Measurements from ENCODE around the gene ARHGEF11.
A peak's percentile ranks its signal among the peaks of the same experiment; 100 is the strongest.

ARHGEF11 gene

DNA sequence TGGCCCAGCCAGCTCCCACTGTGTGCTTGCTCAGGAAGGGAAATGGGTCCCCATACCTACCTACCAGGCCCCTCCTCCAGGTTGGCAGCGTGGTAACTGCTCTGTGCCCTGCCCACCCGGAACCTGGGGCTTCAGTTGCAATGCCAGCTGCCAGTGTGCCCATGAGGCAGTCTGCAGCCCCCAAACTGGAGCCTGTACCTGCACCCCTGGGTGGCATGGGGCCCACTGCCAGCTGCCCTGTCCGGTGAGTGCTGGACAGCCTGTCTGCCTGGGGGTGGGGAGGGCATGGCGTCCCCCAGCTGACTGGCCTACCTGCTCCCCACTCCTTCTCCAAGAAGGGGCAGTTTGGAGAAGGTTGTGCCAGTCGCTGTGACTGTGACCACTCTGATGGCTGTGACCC lies 135.9 kb downstream of the ARHGEF11 start:
- no peak for DNase-seq (ENCODE audit: low read depth)

- no peak for DNase-seq (ENCODE audit: low read depth)
Measured at GRCh38 chr1:156908955-156909354, 136.6 kb downstream of the ARHGEF11 start.

- DNase-seq (ENCODE audit: low read depth) = no peak
Measured at GRCh38 chr1:156908541-156908940, 137.0 kb downstream of the ARHGEF11 start.

GRCh38 chr1:156906206-156906906 lies 139.2 kb downstream of the ARHGEF11 start:
- DNase-seq (ENCODE audit: low read depth) = no peak

DNA sequence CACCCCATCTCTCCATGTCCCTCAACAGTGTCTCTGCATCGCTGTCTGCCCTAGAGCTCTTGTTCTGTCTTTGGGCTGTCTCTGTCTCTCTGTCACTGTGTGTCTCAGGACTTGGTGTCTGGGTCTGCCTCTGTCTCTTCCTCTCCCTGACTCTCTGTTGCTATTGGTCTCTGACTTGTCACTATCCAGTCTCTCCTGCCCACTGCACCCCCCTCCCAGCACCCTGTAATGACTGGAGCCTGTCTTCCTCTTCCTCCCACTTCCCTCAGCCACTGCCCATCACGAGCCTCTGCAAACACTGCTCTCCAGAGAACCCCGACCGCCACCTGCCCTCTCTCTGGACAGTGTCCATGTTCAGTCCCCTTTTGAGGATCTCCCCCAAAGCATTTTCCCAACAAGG lies 139.9 kb downstream of the ARHGEF11 start:
- DNase-seq (ENCODE audit: low read depth) = no peak

- DNase-seq (ENCODE audit: low read depth) = no peak
Measured at GRCh38 chr1:156905176-156905575, 140.4 kb downstream of the ARHGEF11 start.

- DNase-seq (ENCODE audit: low read depth) = no peak
Measured at GRCh38 chr1:156904187-156904959, 141.2 kb downstream of the ARHGEF11 start.

DNA sequence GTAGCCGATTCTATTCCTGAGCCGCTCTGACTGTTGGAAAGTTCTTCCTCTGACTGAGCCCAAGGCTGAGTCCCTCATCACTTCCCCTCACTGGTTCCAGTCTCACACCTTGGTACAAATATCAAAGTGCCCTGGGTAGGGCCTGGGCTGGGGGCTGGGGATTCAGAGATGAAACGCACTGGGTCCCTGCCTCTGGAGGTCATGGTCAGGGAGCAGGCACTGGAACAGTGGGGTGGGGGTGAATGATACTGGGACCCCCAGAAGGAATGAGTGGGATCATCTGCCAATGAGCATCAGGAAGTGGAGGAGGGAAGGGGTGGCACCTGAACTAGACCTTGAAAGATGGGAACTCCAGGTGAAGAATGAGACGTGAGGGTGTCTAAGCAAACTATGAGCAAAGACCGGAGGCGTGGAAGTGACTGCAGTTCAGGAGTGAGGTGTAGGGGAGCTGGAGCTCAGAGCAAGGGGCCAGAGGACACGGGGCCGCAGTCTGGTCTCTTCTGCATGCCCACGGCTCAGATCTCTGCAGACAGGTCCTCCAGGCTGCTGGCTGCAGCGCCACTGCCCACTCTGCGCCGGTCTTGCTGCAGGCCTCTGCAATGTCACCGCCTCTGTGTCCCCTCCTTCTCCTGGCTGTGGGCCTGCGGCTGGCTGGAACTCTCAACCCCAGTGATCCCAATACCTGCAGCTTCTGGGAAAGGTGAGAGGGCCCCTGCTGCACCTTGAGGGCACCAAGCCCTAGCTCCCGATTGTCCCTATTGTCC lies 142.0 kb downstream of the ARHGEF11 start:
- no peak for DNase-seq (ENCODE audit: low read depth)

DNA sequence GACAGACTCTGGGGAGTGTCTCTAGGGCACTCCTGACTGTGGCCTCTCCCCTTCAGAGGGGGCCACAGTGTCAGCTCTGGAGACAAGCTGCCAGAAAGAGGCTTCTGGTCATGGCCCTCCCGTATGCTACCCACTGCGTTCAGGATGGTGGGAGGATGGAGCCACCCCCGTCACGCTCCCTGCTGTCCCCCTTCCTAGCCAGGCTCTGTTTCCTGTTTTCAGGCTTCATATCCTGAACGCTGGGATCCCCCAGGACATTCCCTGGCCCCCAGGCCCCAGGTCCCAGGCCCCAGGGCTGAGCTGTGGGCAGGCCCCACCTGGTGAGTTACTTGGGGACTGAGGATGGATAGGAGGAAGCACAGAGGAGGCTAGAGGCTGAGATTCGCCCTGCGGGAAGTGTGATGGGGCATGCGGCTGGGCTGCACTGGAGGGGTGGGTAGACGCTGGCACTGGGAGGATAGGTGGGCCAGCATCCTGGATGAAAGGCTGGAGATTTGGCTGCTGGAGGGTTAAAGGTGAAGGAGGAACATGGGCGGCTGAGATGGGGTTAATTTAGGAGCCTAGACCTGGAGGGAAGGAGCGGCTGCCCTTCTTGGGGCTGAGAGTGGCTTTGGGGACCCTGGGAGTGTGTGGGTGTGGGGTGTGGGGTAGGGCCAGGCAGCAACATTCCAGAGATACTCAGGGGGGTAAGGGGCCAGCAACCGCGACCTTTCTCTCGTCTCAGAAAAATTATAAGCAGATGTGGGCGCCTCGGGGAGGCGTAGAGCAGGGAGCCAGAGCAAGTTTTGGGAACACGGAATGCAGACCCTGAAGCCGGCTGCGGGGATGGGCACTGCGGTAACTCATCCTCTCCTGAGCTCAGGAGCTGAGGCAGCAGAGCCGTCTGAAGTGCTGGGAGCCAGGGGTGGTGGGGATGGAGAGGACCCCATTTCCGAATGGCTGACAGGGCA lies 143.3 kb downstream of the ARHGEF11 start:
- peak; percentile 87 for DNase-seq (ENCODE audit: low read depth)

- no peak for DNase-seq (ENCODE audit: low read depth)
Measured at GRCh38 chr1:156901590-156901900, 144.0 kb downstream of the ARHGEF11 start.

DNA sequence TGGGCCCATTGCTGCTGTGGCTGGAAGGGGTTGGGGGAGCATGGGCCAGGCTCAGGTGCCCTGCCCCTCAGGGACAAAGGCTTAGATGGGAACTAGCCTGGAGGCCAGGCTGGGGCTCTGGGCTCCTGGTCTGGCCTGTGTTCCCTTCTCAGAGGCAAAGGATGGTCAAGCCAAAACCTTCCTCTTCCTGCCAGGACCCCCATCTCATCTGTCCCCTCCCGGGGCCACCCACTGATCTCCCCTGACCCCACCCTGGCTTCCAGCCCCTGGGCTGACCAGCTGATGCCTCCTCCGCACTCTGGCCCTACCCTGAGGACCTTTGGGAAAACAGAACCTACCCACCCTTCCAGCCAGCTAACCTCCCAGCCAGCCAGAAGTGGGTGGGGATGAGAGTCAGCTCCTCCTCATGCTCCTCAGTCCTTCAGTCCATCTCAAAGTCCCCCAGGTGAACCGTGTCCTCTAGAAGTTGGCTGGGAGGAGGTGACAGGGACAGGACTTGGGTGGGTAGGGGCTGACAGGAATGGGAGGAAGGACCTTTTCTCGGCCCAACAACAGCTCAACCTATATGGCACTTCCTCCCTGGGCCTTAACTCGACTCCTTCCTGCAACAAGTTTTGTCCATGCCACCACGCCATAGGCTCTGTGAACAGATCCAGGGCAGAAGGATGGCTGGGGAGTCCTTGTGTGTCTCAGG lies 144.5 kb downstream of the ARHGEF11 start:
- no peak for DNase-seq (ENCODE audit: low read depth)

DNA sequence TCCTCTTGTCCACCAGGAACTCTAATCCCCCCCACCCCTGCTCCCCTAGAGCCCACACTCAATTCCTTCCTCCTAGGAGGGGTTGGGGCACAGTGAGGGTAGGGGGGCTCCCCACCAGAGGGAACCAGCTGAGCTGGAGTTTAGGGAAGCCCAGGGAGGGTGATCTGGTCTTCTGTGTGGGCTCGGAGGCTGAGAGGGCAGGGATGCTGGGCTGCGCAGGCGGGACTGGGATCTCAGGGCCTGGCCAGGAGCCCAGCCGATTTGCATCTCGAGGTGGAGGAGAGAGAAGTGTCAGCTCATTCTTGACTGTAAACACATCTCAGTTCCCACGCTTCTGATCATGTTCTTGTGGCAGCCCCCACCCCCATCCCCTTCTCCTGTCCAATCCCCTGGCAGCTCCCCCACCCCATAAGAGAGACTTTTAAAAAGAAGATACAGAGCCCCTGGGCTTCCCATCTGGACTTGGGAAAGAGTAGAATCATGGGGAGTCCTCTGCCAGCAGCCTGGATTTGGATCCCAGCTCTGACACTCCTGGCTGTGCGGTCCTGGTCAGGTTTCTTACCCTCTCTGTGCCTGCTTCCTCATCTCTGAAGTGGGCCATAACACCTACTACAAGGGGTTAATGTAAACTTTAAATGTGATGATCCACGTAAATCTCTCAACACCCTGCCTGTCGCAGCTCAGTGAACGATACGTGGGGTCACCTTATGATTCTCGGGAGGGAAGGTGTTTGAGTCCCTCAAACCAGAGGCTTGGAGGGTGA lies 145.4 kb downstream of the ARHGEF11 start:
- peak; percentile 66 for DNase-seq (ENCODE audit: low read depth)

- DNase-seq (ENCODE audit: low read depth) = no peak
Measured at GRCh38 chr1:156898971-156899664, 146.4 kb downstream of the ARHGEF11 start.

GRCh38 chr1:156898161-156898566 lies 147.4 kb downstream of the ARHGEF11 start:
- DNase-seq (ENCODE audit: low read depth) = peak; percentile 82

- DNase-seq (ENCODE audit: low read depth) = peak; percentile 88
Measured at GRCh38 chr1:156897078-156897825, 148.3 kb downstream of the ARHGEF11 start.

DNA sequence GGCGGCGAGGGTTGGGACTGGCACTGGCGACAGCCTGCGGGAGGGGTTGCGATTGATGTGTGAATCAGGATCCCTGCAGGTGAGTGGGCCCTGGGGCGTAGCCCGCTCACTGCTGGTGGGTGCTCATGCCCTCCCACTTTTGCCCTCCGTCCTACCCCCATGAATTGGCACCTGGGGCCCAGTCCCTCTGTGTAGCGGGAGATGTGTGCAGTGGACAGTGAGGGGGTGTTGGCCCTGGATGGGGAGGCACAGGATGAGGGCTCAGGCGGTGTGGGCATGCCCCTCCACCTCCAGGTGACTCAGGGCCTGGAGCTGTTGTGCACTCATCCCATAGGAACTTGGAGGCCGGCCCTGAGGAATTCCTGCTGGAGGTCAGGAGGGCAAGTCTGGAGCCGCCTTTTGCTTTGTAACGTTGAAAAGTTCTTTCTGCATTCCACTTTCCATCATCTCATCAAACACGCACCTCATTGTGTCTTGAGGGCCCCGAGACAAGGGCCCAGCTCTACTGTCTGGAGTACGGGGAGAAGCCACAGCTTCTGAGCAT lies 149.0 kb downstream of the ARHGEF11 start:
- peak; percentile 98 for DNase-seq (ENCODE audit: low read depth)

GRCh38 chr1:156895927-156896326 lies 149.6 kb downstream of the ARHGEF11 start:
- DNase-seq (ENCODE audit: low read depth) = peak; percentile 24

GRCh38 chr1:156895455-156895812 lies 150.1 kb downstream of the ARHGEF11 start:
- peak; percentile 89 for DNase-seq (ENCODE audit: low read depth)
